HepG2 (cell line): Measurements from ENCODE around the gene NDUFV1. TPM values are rescaled to one million over a fixed set of nuclear protein-coding genes. Genes with fewer than 3 reads are reported as not detected.

Experiments used
- ATAC-seq: fragments of 200-7000 bp; cut with Tn5 transposase; 3 replicates; pipeline ENCODE4 v1.9.1; 2020; ENCODE audit warnings: mild to moderate bottlenecking, moderate library complexity
- BruUV-seq: library from RNA; stranded (reverse); fragments of 400-500 nt; replicated peaks from 2 replicates; lab custom pipeline; 2021; lab: Mats Ljungman, UMichigan
- CTCF ChIA-PET: fragments of 300-600 bp; formaldehyde crosslinking; extraction: SDS; loops from one replicate; lab custom pipeline; 2021; ENCODE audit warnings: low total read pairs, inconsistent platforms, low intra/inter-chr PET ratio; lab: Yijun Ruan, JAX
- POLR2A ChIA-PET: fragments of 350-600 bp; sonication (Branson Sonifier 250); formaldehyde crosslinking; loops from one replicate; lab custom pipeline; 2020; ENCODE audit warnings: antibody characterized with exemption, inconsistent platforms; lab: Yijun Ruan, JAX
- DNase-seq: peaks from one replicate; pipeline ENCODE4 v3.0.0-alpha.2; 2015; ENCODE audit warnings: low spot score
- FAIRE-seq: peaks from 3 replicates; lab custom pipeline; 2011; peaks lifted over from hg19 to GRCh38; lab: Jason Lieb, UNC
- H2AFZ ChIP-seq: one replicate; pipeline ENCODE4 v1.6.1; 2011; ENCODE audit warnings: low read length, inconsistent platforms
- H3K27ac ChIP-seq: fragments of 300-600 bp; 3 replicates; pipeline ENCODE4 v1.8.0; 2011; ENCODE audit warnings: mixed run types, mild to moderate bottlenecking, mixed read lengths, low read length, inconsistent platforms; ENCODE audit not compliant: insufficient read depth; ENCODE audit errors: extremely low read length
- H3K27me3 ChIP-seq, 2 experiments: fragments of 200-600 bp in 1 of 2; 2 replicates in 1 of 2; 3 replicates in 1 of 2; pipeline versions ENCODE4 v1.6.0 to v1.8.0; 2011; ENCODE audit warnings: low read length in 2 of 2, mild to moderate bottlenecking in 2 of 2, moderate library complexity in 2 of 2, inconsistent platforms in 1 of 2; ENCODE audit not compliant: insufficient read depth in 2 of 2, control insufficient read depth in 1 of 2
- H3K36me3 ChIP-seq, 2 experiments: fragments of 200-600 bp in 1 of 2; replicated peaks in 1 of 2; 2 replicates in 1 of 2; 3 replicates in 1 of 2; pipeline versions ENCODE4 v1.5.1 to v1.8.0; 2011; ENCODE audit warnings: low read length in 2 of 2, inconsistent platforms in 1 of 2; ENCODE audit not compliant: insufficient read depth in 2 of 2, control insufficient read depth in 1 of 2
- H3K4me1 ChIP-seq: 2 replicates; pipeline ENCODE4 v1.5.1; 2012; ENCODE audit warnings: low read length, inconsistent platforms; ENCODE audit not compliant: insufficient read depth
- H3K4me2 ChIP-seq: 2 replicates; pipeline ENCODE4 v1.6.0; 2011; ENCODE audit warnings: low read depth, low read length, inconsistent platforms
- H3K4me3 ChIP-seq, 3 experiments: fragments of 200-600 bp in 1 of 3; sonication (generic), shearing (Covaris generic) in 1 of 3; replicated peaks in 1 of 3; 2 replicates each; pipeline ENCODE4 v1.5.1; 2011 to 2016; ENCODE audit warnings: low read length in 3 of 3, inconsistent platforms in 2 of 3, low read depth in 2 of 3, mild to moderate bottlenecking in 2 of 3, control low read depth in 1 of 3, mixed read lengths in 1 of 3; ENCODE audit not compliant: insufficient read depth in 1 of 3
- H3K79me2 ChIP-seq: one replicate; pipeline ENCODE4 v1.6.1; 2011; ENCODE audit warnings: low read length, inconsistent platforms; ENCODE audit not compliant: insufficient read depth
- H3K9ac ChIP-seq: 2 replicates; pipeline ENCODE4 v1.6.0; 2011; ENCODE audit warnings: mild to moderate bottlenecking, low read depth, low read length, inconsistent platforms; ENCODE audit not compliant: insufficient read depth
- H3K9me3 ChIP-seq: 2 replicates; pipeline ENCODE4 v1.5.1; 2012; ENCODE audit warnings: mild to moderate bottlenecking, low read length
- H4K20me1 ChIP-seq: 2 replicates; pipeline ENCODE4 v1.6.0; 2011; ENCODE audit warnings: inconsistent platforms, mild to moderate bottlenecking, low read length, moderate library complexity; ENCODE audit not compliant: insufficient read depth
- AHDC1 ChIP-seq: sonication (generic); formaldehyde crosslinking; IDR thresholded peaks from 2 replicates; pipeline ENCODE4 v1.5.1; 2020; ENCODE audit warnings: mild to moderate bottlenecking, missing genetic modification reagents, borderline replicate concordance
- ATF7 ChIP-seq, 2 experiments: fragments of 450-650 bp in 1 of 2; sonication (generic) in 1 of 2; formaldehyde crosslinking in 1 of 2; IDR thresholded peaks; 2 replicates each; pipeline versions ENCODE4 v1.4.0 to v1.6.1; 2016 to 2020; ENCODE audit warnings: antibody characterized with exemption in 1 of 2, mild to moderate bottlenecking in 1 of 2, missing genetic modification reagents in 1 of 2
- CERS6 ChIP-seq: sonication (generic); formaldehyde crosslinking; IDR thresholded peaks from 2 replicates; pipeline ENCODE4 v1.5.0; 2020; ENCODE audit warnings: missing genetic modification reagents
- ESRRA ChIP-seq: sonication (generic); formaldehyde crosslinking; IDR thresholded peaks from 2 replicates; pipeline ENCODE4 v1.5.1; 2020; ENCODE audit warnings: mild to moderate bottlenecking, low read depth, missing genetic modification reagents
- KDM6A ChIP-seq: IDR thresholded peaks from 2 replicates; pipeline ENCODE4 v1.6.1; 2016; ENCODE audit warnings: low read depth
- MEIS2 ChIP-seq: sonication (generic); formaldehyde crosslinking; IDR thresholded peaks from 2 replicates; pipeline ENCODE4 v1.9.0; 2021; ENCODE audit warnings: mild to moderate bottlenecking, missing genetic modification reagents
- MLLT10 ChIP-seq: sonication (generic); formaldehyde crosslinking; IDR thresholded peaks from 2 replicates; pipeline ENCODE4 v1.4.0; 2020; ENCODE audit warnings: missing genetic modification reagents
- MLXIP ChIP-seq: sonication (generic); formaldehyde crosslinking; IDR thresholded peaks from 2 replicates; pipeline ENCODE4 v1.9.0; 2021; ENCODE audit warnings: missing genetic modification reagents, borderline replicate concordance
- PBX3 ChIP-seq: sonication (generic); formaldehyde crosslinking; IDR thresholded peaks from 2 replicates; pipeline ENCODE4 v1.8.1; 2023; ENCODE audit warnings: missing genetic modification reagents, inconsistent platforms, borderline replicate concordance
- SETDB1 ChIP-seq: sonication (generic); formaldehyde crosslinking; IDR thresholded peaks from 2 replicates; pipeline ENCODE4 v1.5.1; 2020; ENCODE audit warnings: missing genetic modification reagents, mild to moderate bottlenecking, borderline replicate concordance
- ZNF264 ChIP-seq: sonication (generic); formaldehyde crosslinking; IDR thresholded peaks from 2 replicates; pipeline ENCODE4 v1.4.0; 2020; ENCODE audit warnings: missing genetic modification reagents
- WGBS: methylation state at CpG from one replicate; pipeline ENCODE4 v1.1.6; 2017; ENCODE audit warnings: low lambda C conversion rate; 5-methylcytosine and 5-hydroxymethylcytosine counted together
- in situ Hi-C: cut with HindIII; loops from 2 replicates; pipeline ENCODE4 v1.10.0; 2017; ENCODE audit warnings: low pct_unique_long_range_greater_than_20kb; ENCODE audit not compliant: extremely low pct_ligation_motif_present
- intact Hi-C: fragments of 100-400 bp; cut with micrococcal nuclease; formaldehyde crosslinking; loops from one replicate; pipeline ENCODE4 v1.10.0; 2022; ENCODE audit not compliant: unreplicated experiment
- polyA plus RNA-seq, 8 experiments: library from polyadenylated mRNA; depleted of rRNA in 3 of 8; stranded (reverse) in 7 of 8; unstranded in 1 of 8; fragments of >200 nt; fragmentation: Illumina TruSeq in 4 of 8; extraction: Trizol in 4 of 8; gene quantifications; 2 replicates each; pipeline versions ENCODE4 v1.2.1 to v1.2.3, GENCODE V29; 2011 to 2016; ENCODE audit warnings: low read depth in 4 of 8, missing spikeins in 1 of 8, mixed read lengths in 1 of 8; ENCODE audit not compliant: insufficient read depth in 1 of 8
- total RNA-seq, 5 experiments: library from RNA; depleted of rRNA; stranded (reverse); fragments of >200 nt; fragmentation: Illumina TruSeq; extraction: Trizol; gene quantifications; 2 replicates each; pipeline ENCODE4 v1.2.3, GENCODE V29; 2016; ENCODE audit warnings: low read depth in 1 of 5

The NDUFV1 gene
- total and polyA plus RNA-seq, 2 of the 13 experiments (the other 11 are each of a cell fraction or from before 2014, with no cell fraction given), result 88.9 to 137 TPM

GRCh38 chr11:67610302-67610868 lies 3.6 kb downstream of the NDUFV1 start (continued):
- no peak for TF ChIP-seq ESRRA

- no peaks in the 10 kb centered on the region for H4K20me1 ChIP-seq
- peaks cover 13 to 33% of the 10 kb centered on the region in 2 experiments; a peak in 4 of 5 replicates for H3K36me3 ChIP-seq
- 94% methylated on average over 3 of the region's 14 CpGs for WGBS
- in situ Hi-C loops (no loop called here), intact Hi-C loops (no loop called here)
- CTCF ChIA-PET, result no interaction called here
- H2AFZ ChIP-seq, result no peak overlapping the region
- no peak for ATAC-seq
- no TSS peak for BruUV-seq
- no peak overlapping the region for H3K4me2 ChIP-seq
- no peak for FAIRE-seq
- H3K79me2 ChIP-seq, result peaks cover 8% of the 10 kb centered on the region
- no peaks in the 10 kb centered on the region for H3K9me3 ChIP-seq
- H3K4me3 ChIP-seq, result no peak overlapping the region
- H3K27me3 ChIP-seq, result no peaks in the 10 kb centered on the region; a peak in 1 of 5 replicates
- no peak for DNase-seq
- no peak overlapping the region for H3K27ac ChIP-seq
- H3K9ac ChIP-seq, result no peak overlapping the region
- POLR2A ChIA-PET, result no interaction called here
- H3K4me1 ChIP-seq, result peaks cover 29% of the 10 kb centered on the region
- TF ChIP-seq ZNF264 (CRISPR knock-in tag) (no peak), MLLT10 (CRISPR knock-in tag) (no peak), KDM6A (CRISPR knock-in tag) (no peak), MEIS2 (CRISPR knock-in tag) (no peak), MLXIP (CRISPR knock-in tag) (no peak), AHDC1 (CRISPR knock-in tag) (no peak), CERS6 (no peak), ATF7 (IDR thresholded peaks at IDR 0.05) (no peak), ATF7 (CRISPR knock-in tag; IDR thresholded peaks at IDR 0.05) (no peak), SETDB1 (CRISPR knock-in tag) (no peak), PBX3 (CRISPR knock-in tag) (no peak)
Measured at GRCh38 chr11:67611165-67611564, 4.4 kb downstream of the NDUFV1 start.
